ENCODE measurements around the gene NECTIN3. TPM values are rescaled to one million over a fixed set of nuclear protein-coding genes. Genes with fewer than 3 reads are reported as not detected.

Gene NECTIN3
- total RNA-seq, 6 experiments from 2014 or later, result 15.1 to 31.0 (median 23.1) TPM

GRCh38 chr3:111193472-111193871, 121.9 kb downstream of the NECTIN3 start:
- Histone ChIP-seq H3K4me1 (no peaks in the 10 kb centered on the region), H3K36me3 (peaks cover 0 to 16% (median 0%) of the 10 kb centered on the region in 4 donors), H3K27me3 (no peaks in the 10 kb centered on the region), H3K27ac (no peak overlapping the region), H3K9me3 (no peaks in the 10 kb centered on the region), H3K4me3 (no peak overlapping the region)
- no peak for ATAC-seq
- no peak for DNase-seq
- intact Hi-C loops (cut with DNase I), result no loop called here
- WGBS (ENCODE audit: insufficient coverage, low coverage, low lambda C conversion rate, missing lambda C conversion rate), result 93% methylated on average over 3 of the region's 3 CpGs
- TF ChIP-seq, protein P1, sequence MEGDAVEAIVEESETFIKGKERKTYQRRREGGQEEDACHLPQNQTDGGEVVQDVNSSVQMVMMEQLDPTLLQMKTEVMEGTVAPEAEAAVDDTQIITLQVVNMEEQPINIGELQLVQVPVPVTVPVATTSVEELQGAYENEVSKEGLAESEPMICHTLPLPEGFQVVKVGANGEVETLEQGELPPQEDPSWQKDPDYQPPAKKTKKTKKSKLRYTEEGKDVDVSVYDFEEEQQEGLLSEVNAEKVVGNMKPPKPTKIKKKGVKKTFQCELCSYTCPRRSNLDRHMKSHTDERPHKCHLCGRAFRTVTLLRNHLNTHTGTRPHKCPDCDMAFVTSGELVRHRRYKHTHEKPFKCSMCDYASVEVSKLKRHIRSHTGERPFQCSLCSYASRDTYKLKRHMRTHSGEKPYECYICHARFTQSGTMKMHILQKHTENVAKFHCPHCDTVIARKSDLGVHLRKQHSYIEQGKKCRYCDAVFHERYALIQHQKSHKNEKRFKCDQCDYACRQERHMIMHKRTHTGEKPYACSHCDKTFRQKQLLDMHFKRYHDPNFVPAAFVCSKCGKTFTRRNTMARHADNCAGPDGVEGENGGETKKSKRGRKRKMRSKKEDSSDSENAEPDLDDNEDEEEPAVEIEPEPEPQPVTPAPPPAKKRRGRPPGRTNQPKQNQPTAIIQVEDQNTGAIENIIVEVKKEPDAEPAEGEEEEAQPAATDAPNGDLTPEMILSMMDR (IDR thresholded peaks at IDR 0.05), result no peak
- TF ChIP-seq POLR2A (IDR thresholded peaks at IDR 0.05), result no peak

GRCh38 chr3:111194048-111194447, 122.4 kb downstream of the NECTIN3 start:
- H3K27ac ChIP-seq, result no peak overlapping the region
- ATAC-seq (no peak), DNase-seq (no peak)
- H3K4me1 ChIP-seq, result no peaks in the 10 kb centered on the region
- WGBS (ENCODE audit: insufficient coverage, low coverage, low lambda C conversion rate, missing lambda C conversion rate), result 85% methylated on average over 1 of the region's 1 CpG
- H3K27me3 ChIP-seq, result no peaks in the 10 kb centered on the region
- peaks cover 0 to 16% (median 0%) of the 10 kb centered on the region in 4 donors for H3K36me3 ChIP-seq
- TF ChIP-seq, protein P1 (IDR thresholded peaks at IDR 0.05), result no peak
- TF ChIP-seq POLR2A (IDR thresholded peaks at IDR 0.05), result no peak
- H3K4me3 ChIP-seq, result no peak overlapping the region
- H3K9me3 ChIP-seq, result no peaks in the 10 kb centered on the region
- intact Hi-C loops (cut with DNase I), result no loop called here

- ATAC-seq (no peak), DNase-seq (no peak)
- intact Hi-C loops (cut with DNase I), result no loop called here
- H3K36me3 ChIP-seq, result peaks cover 0 to 16% (median 0%) of the 10 kb centered on the region in 4 donors
- H3K27me3 ChIP-seq, result no peaks in the 10 kb centered on the region
- no peak overlapping the region for H3K4me3 ChIP-seq
- no peaks in the 10 kb centered on the region for H3K9me3 ChIP-seq
- TF ChIP-seq, protein P1 (IDR thresholded peaks at IDR 0.05), result no peak
- no peak for TF ChIP-seq POLR2A (IDR thresholded peaks at IDR 0.05)
- no peaks in the 10 kb centered on the region for H3K4me1 ChIP-seq
- WGBS (ENCODE audit: insufficient coverage, low coverage, low lambda C conversion rate, missing lambda C conversion rate), result 67% methylated on average over 3 of the region's 3 CpGs
- no peak overlapping the region for H3K27ac ChIP-seq
These were observed 125.9 kb downstream of the NECTIN3 start for GRCh38 chr3:111197485-111197884.

DNA sequence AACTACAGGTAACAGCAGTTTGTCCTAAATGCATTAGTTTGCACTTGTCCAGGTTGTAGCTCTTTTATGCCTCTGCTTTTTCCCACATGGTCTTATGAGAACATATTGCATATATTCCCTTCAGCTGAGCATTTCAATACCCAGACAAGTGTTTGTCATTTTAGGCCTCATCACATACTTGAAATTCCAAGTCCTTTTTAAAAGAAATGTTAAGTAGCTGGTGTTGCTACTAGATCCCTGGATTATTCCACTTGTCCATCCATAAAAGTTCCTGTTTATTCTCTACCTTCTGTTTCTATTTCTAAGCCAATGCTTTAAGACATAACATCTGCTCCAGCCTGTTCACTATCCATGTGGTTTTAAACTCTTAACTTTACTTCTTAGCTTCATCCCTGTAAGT, 128.4 kb downstream of the NECTIN3 start:
- Histone ChIP-seq H3K36me3 (no peaks in the 10 kb centered on the region), H3K4me1 (no peaks in the 10 kb centered on the region), H3K27ac (no peak overlapping the region), H3K4me3 (no peak overlapping the region), H3K27me3 (no peaks in the 10 kb centered on the region), H3K9me3 (no peaks in the 10 kb centered on the region)
- no peak for ATAC-seq
- no peak for DNase-seq
- TF ChIP-seq, protein P1 (IDR thresholded peaks at IDR 0.05), result no peak
- TF ChIP-seq POLR2A (IDR thresholded peaks at IDR 0.05), result no peak
- intact Hi-C loops (cut with DNase I), result no loop called here
